Stomach (tissue), 9 donors: Measurements from ENCODE around the gene WFDC1. TPM values are rescaled to one million over a fixed set of nuclear protein-coding genes. Genes with fewer than 3 reads are reported as not detected.

Experiments used
- DNase-seq, 2 donors: peaks; one replicate each; pipeline versions ENCODE4 v3.0.0 to v3.0.0-alpha.2; 2013 to 2019
- H3K27ac ChIP-seq, 5 donors: fragments of 200-600 bp in 4 of 5; sonication (generic) in 4 of 5; one replicate each; pipeline ENCODE4 v1.5.1; 2013 to 2019; ENCODE audit warnings: mild to moderate bottlenecking in 1 of 5, moderate library complexity in 1 of 5
- H3K27me3 ChIP-seq, 3 donors: fragments of 200-600 bp; sonication (generic); one replicate each; pipeline ENCODE4 v1.5.1; 2017 to 2019; ENCODE audit warnings: mixed run types in 1 of 3
- H3K36me3 ChIP-seq, 4 donors: fragments of 200-600 bp; sonication (generic); 1 replicate in 3 of 4; 2 replicates in 1 of 4; pipeline ENCODE4 v1.5.1; 2016 to 2019
- H3K4me1 ChIP-seq, 4 donors: fragments of 200-600 bp; sonication (generic); one replicate each; pipeline ENCODE4 v1.5.1; 2016 to 2019
- H3K4me3 ChIP-seq, 4 donors: fragments of 200-600 bp; sonication (generic) in 3 of 4; one replicate each; pipeline ENCODE4 v1.5.1; 2016 to 2019; ENCODE audit warnings: mild to moderate bottlenecking in 1 of 4
- H3K9me3 ChIP-seq, 4 donors: fragments of 200-600 bp; sonication (generic); one replicate each; pipeline ENCODE4 v1.5.1; 2016 to 2019
- EP300 ChIP-seq: sonication (generic); formaldehyde crosslinking; IDR thresholded peaks from one replicate; pipeline ENCODE4 v1.6.1; 2017; ENCODE audit warnings: antibody characterized with exemption
- POLR2A ChIP-seq, 4 donors: fragments of 450-650 bp; IDR thresholded peaks; one replicate each; pipeline ENCODE4 v1.6.1; 2016; ENCODE audit warnings: antibody characterized with exemption in 4 of 4, control low read depth in 2 of 4, mild to moderate bottlenecking in 1 of 4, moderate library complexity in 1 of 4
- POLR2AphosphoS5 ChIP-seq, 3 donors: sonication (generic); formaldehyde crosslinking; IDR thresholded peaks; one replicate each; pipeline ENCODE4 v1.6.1; 2016; ENCODE audit warnings: antibody characterized with exemption in 3 of 3
- WGBS, 5 donors: extraction: QIAGEN DNeasy Blood & Tissue Kit in 3 of 5; methylation state at CpG; one replicate each; pipeline versions ENCODE4 v1.1.5 to v1.1.7; 2013 to 2018; 5-methylcytosine and 5-hydroxymethylcytosine counted together
- intact Hi-C: fragments of 100-400 bp; cut with DNase I; formaldehyde crosslinking; loops from one replicate; pipeline ENCODE4 v1.15.1; 2023; ENCODE audit warnings: low total_unique reads
- polyA plus RNA-seq, 3 donors: library from polyadenylated mRNA; stranded (reverse); fragments of 200-250 nt; gene quantifications; one replicate each; pipeline ENCODE4 v1.2.3, GENCODE V29; 2013
- total RNA-seq, 5 donors: library from RNA; depleted of rRNA; stranded (reverse); fragments of >200 nt; gene quantifications; one replicate each; pipeline versions ENCODE4 v1.1.0 to v1.2.3, GENCODE V29; 2014 to 2016
- TF ChIP-seq, protein P1 (sequence below), 7 experiments: fragments of 450-650 bp in 4 of 7; fragments of 200-600 bp in 3 of 7; sonication (generic) in 3 of 7; IDR thresholded peaks; one replicate each; pipeline ENCODE4 v1.5.1; 2016 to 2019; ENCODE audit warnings: antibody characterized with exemption in 7 of 7, control low read depth in 2 of 7, mild to moderate bottlenecking in 1 of 7
- donor health status: healthy with polysubstance abuse.
- donor health status: Bipolar disorder and iron deficiency.
- donor health status: healthy.

WFDC1 gene
- total and polyA plus RNA-seq, 8 donors, result 10.7 to 64.3 (median 14.2) TPM; not detected in 1

DNA sequence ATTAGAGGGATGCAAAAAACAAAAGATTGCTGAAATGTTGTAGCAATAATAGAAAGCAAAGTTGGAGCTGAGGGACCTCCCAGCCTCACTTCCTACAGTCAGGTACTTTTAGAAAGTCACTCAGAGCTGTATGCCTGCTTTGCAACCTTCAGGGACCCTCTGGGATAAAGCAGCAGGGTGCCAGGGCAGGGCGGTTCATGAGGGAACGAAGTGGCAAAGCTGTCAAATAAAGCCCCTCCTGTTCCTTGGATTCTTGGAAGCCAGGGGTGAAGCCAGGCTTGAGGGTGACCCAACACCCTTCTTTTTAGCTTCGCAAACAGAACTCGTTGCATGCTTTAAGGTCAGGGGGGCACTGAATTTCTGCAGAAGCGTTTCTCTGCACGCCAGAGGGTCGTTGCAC lies 74.4 kb downstream of the WFDC1 start:
- TF ChIP-seq, protein P1, sequence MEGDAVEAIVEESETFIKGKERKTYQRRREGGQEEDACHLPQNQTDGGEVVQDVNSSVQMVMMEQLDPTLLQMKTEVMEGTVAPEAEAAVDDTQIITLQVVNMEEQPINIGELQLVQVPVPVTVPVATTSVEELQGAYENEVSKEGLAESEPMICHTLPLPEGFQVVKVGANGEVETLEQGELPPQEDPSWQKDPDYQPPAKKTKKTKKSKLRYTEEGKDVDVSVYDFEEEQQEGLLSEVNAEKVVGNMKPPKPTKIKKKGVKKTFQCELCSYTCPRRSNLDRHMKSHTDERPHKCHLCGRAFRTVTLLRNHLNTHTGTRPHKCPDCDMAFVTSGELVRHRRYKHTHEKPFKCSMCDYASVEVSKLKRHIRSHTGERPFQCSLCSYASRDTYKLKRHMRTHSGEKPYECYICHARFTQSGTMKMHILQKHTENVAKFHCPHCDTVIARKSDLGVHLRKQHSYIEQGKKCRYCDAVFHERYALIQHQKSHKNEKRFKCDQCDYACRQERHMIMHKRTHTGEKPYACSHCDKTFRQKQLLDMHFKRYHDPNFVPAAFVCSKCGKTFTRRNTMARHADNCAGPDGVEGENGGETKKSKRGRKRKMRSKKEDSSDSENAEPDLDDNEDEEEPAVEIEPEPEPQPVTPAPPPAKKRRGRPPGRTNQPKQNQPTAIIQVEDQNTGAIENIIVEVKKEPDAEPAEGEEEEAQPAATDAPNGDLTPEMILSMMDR (IDR thresholded peaks at IDR 0.05), result no peak
- TF ChIP-seq EP300, result no peak
- TF ChIP-seq POLR2AphosphoS5 (IDR thresholded peaks at IDR 0.05), result no peak
- no peak for TF ChIP-seq POLR2A (IDR thresholded peaks at IDR 0.05)
- Histone ChIP-seq H3K27ac (no peak overlapping the region), H3K9me3 (no peaks in the 10 kb centered on the region), H3K27me3 (peaks cover 0 to 54% (median 18%) of the 10 kb centered on the region in 3 donors), H3K4me1 (peaks cover 0 to 26% (median 19%) of the 10 kb centered on the region in 4 donors), H3K36me3 (no peaks in the 10 kb centered on the region), H3K4me3 (peak overlapping the region in 2 of 4 donors; percentile 40 to 57)
- intact Hi-C loops, result no loop called here
- WGBS, 5 donors, result 42 to 72% (median 51%) methylated on average over 7 of the region's 7 CpGs
- no peak for DNase-seq

DNA sequence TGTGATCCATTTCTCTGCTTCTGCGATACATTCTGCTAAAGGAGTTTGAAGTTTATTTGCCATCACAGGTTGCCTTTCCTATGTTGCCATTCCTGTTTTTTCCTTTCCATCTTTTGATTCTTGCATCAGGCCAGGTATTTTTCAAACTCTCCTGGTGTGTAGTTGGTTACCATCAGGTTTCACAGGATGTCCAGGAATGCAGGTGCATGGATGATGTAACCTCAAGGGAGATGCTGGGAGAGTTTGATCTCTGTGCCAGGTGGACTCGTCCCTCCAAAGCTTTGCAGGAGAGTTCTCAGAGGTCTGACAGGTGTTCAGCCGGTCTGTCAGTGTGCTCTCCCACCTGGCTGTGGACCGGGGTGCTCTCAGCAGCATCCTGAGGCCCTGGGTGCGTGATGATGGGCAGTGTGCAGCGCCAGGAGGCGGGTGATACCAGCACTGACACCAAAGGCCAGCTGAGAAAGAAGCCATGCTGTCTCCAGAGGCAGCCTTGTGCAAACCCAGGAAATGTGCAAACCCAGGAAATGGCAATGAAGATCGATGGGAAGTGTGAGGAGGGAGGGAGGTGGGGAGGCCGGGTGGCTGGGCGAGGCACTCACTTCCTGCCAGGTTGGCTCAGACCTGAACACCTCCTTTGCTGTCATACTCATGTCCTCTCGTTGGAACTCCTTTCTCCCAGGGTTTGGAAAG lies 75.4 kb downstream of the WFDC1 start:
- 42 to 68% (median 61%) methylated on average over 11 of the region's 11 CpGs for WGBS, 5 donors
- Histone ChIP-seq H3K9me3 (no peaks in the 10 kb centered on the region), H3K27ac (no peak overlapping the region), H3K4me3 (no peak overlapping the region), H3K36me3 (no peaks in the 10 kb centered on the region), H3K4me1 (peaks cover 0 to 26% (median 19%) of the 10 kb centered on the region in 4 donors), H3K27me3 (peaks cover 0 to 54% (median 18%) of the 10 kb centered on the region in 3 donors)
- TF ChIP-seq EP300, result no peak
- DNase-seq, result peak in 1 of 2 donors; percentile 68
- intact Hi-C loops, result no loop called here

DNA sequence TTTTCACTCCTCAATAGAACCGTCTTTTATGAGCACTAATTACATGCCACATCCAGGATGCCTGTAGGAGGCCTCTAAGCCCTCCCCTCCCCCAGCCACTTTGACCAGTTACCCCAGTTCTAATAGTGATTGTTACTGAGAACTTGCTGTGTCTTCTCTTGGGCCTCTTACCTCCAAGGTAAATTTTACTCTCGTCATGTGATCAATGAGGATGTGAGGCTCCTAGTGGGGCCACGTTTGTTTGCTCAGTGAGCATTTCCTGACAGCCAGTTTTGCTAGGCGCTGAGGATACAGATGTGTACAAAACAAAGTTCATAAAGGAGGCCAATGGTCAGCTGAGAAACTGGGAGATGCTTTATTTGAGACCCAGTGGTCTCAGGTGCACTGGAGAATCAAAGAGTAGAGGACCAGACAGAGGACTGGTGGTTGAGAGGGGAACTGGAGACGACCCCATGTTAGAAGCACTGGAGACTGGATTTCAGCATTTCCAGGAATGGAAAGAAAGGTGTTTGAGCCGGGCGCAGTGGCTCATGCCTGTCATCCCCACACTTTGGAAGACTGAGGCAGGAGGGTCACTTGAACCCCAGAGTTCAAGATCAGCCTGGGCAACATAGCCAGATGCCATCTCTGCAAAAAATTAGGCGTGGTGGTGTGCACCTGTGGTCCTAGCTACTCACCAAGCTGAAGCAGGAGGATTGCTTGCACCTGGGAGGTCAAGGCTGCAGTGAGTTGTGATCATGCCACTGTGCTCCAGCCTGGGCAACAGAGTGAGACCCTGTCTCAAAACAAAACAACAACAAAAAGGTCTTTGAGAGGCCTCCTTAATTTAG lies 76.3 kb downstream of the WFDC1 start:
- Histone ChIP-seq H3K27ac (no peak overlapping the region), H3K4me3 (no peak overlapping the region), H3K4me1 (peaks cover 0 to 26% (median 19%) of the 10 kb centered on the region in 4 donors), H3K36me3 (no peaks in the 10 kb centered on the region), H3K27me3 (peaks cover 0 to 54% (median 18%) of the 10 kb centered on the region in 3 donors), H3K9me3 (no peaks in the 10 kb centered on the region)
- TF ChIP-seq POLR2AphosphoS5 (IDR thresholded peaks at IDR 0.05) (no peak), POLR2A (IDR thresholded peaks at IDR 0.05) (no peak), EP300 (no peak)
- TF ChIP-seq, protein P1 (IDR thresholded peaks at IDR 0.05), result no peak
- WGBS, 5 donors, result 61 to 74% (median 67%) methylated on average over 8 of the region's 8 CpGs
- intact Hi-C loops, result no loop called here
- DNase-seq, result peak in 1 of 2 donors; percentile 53

DNA sequence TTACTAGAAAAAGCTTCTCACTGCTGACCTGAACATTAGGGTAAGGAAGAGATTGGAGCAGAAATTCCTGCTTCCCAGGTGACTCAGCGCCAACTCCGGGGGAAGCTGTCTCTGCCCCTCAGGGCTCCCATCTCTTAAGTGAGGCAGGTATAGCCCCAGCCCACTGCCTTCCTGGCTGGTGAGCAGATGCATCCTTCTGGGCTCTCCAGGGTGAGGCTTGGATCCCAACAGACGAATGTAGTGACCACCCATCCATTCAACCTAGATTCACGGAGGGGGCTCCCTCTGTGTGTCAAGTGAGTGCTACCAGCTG lies 76.8 kb downstream of the WFDC1 start:
- H3K36me3 ChIP-seq, result no peaks in the 10 kb centered on the region
- H3K9me3 ChIP-seq, result no peaks in the 10 kb centered on the region
- intact Hi-C loops, result no loop called here
- no peak for TF ChIP-seq POLR2A (IDR thresholded peaks at IDR 0.05)
- no peak for TF ChIP-seq POLR2AphosphoS5 (IDR thresholded peaks at IDR 0.05)
- TF ChIP-seq, protein P1 (IDR thresholded peaks at IDR 0.05), result no peak
- TF ChIP-seq EP300, result no peak
- DNase-seq, result no peak
- H3K4me1 ChIP-seq, result peaks cover 0 to 26% (median 19%) of the 10 kb centered on the region in 4 donors
- H3K4me3 ChIP-seq, result no peak overlapping the region
- 69 to 89% (median 79%) methylated on average over 3 to 4 of the region's 4 CpGs for WGBS, 5 donors
- no peak overlapping the region for H3K27ac ChIP-seq
- H3K27me3 ChIP-seq, result peaks cover 0 to 52% (median 18%) of the 10 kb centered on the region in 3 donors
